ENCODE data around the gene GPR146. TPM values are rescaled to one million over a fixed set of nuclear protein-coding genes. Genes with fewer than 3 reads are reported as not detected.

The GPR146 gene
- total and polyA plus RNA-seq, 10 donors: 3.9 to 19.2 (median 10.1) TPM

GRCh38 chr7:1065585-1066241, 21.4 kb downstream of the GPR146 start:
- no peak overlapping the region for H3K27ac ChIP-seq
- H3K4me3 ChIP-seq: peak overlapping the region in 4 of 8 donors; percentile 26 to 59 (median 28)
- intact Hi-C loops (cut with DNase I; ENCODE audit: low total_unique reads): loop anchor here (2.0 kb wide), 1 partner anchor 73 kb away; no protein-coding TSS in a partner anchor
- 10 to 15% (median 12%) methylated on average over 27 to 48 of the region's 48 CpGs for WGBS, 5 donors
- H3K27me3 ChIP-seq (replicated peaks in 1 of 7): peaks cover 0 to 35% (median 0%) of the 10 kb centered on the region in 7 donors
- H3K9me3 ChIP-seq: no peaks in the 10 kb centered on the region
- no peaks in the 10 kb centered on the region for H3K36me3 ChIP-seq
- DNase-seq: peak; percentile 93
- H3K4me1 ChIP-seq: peaks cover 12 to 46% (median 34%) of the 10 kb centered on the region in 6 donors
- peak; percentile 80 to 96 (median 95) for TF ChIP-seq CTCF (IDR thresholded peaks at IDR 0.05 in 8 of 11, conservative IDR thresholded peaks at IDR 0.05 in 3 of 11)
- TF ChIP-seq POLR2A (IDR thresholded peaks at IDR 0.05): no peak
- peak; percentile 44 to 74 (median 67) for TF ChIP-seq POLR2AphosphoS5 (IDR thresholded peaks at IDR 0.05)

- 78 to 89% (median 81%) methylated on average over 16 to 21 of the region's 21 CpGs for WGBS, 5 donors
- Histone ChIP-seq H3K9me3 (no peaks in the 10 kb centered on the region), H3K4me3 (no peak overlapping the region), H3K27me3 (replicated peaks in 1 of 7) (peaks cover 0 to 30% (median 0%) of the 10 kb centered on the region in 7 donors), H3K27ac (no peak overlapping the region), H3K36me3 (no peaks in the 10 kb centered on the region), H3K4me1 (peaks cover 9 to 41% (median 29%) of the 10 kb centered on the region in 6 donors)
- intact Hi-C loops (cut with DNase I; ENCODE audit: low total_unique reads): no loop called here
- no peak for TF ChIP-seq POLR2A (IDR thresholded peaks at IDR 0.05)
- TF ChIP-seq POLR2AphosphoS5 (IDR thresholded peaks at IDR 0.05): no peak
- no peak for TF ChIP-seq CTCF (IDR thresholded peaks at IDR 0.05 in 8 of 11, conservative IDR thresholded peaks at IDR 0.05 in 3 of 11)
- no peak for DNase-seq
Observed at GRCh38 chr7:1066242-1066588, 21.9 kb downstream of the GPR146 start.

- peaks cover 0 to 29% (median 0%) of the 10 kb centered on the region in 7 donors for H3K27me3 ChIP-seq (replicated peaks in 1 of 7)
- no peaks in the 10 kb centered on the region for H3K9me3 ChIP-seq
- peaks cover 9 to 25% (median 20%) of the 10 kb centered on the region in 6 donors for H3K4me1 ChIP-seq
- intact Hi-C loops (cut with DNase I; ENCODE audit: low total_unique reads): no loop called here
- no peak for TF ChIP-seq POLR2A (IDR thresholded peaks at IDR 0.05)
- TF ChIP-seq POLR2AphosphoS5 (IDR thresholded peaks at IDR 0.05): no peak
- no peak for TF ChIP-seq CTCF (IDR thresholded peaks at IDR 0.05 in 8 of 11, conservative IDR thresholded peaks at IDR 0.05 in 3 of 11)
- no peak overlapping the region for H3K4me3 ChIP-seq
- WGBS, 5 donors: 82 to 90% (median 89%) methylated on average over 12 to 14 of the region's 14 CpGs
- DNase-seq: no peak
- H3K27ac ChIP-seq: no peak overlapping the region
- H3K36me3 ChIP-seq: no peaks in the 10 kb centered on the region
Observed at GRCh38 chr7:1068013-1068412, 23.7 kb downstream of the GPR146 start.

- no peaks in the 10 kb centered on the region for H3K9me3 ChIP-seq
- TF ChIP-seq CTCF (IDR thresholded peaks at IDR 0.05 in 8 of 11, conservative IDR thresholded peaks at IDR 0.05 in 3 of 11): no peak
- TF ChIP-seq POLR2A (IDR thresholded peaks at IDR 0.05): no peak
- TF ChIP-seq POLR2AphosphoS5 (IDR thresholded peaks at IDR 0.05): no peak
- 81 to 94% (median 88%) methylated on average over 8 to 11 of the region's 11 CpGs for WGBS, 5 donors
Observed at GRCh38 chr7:1068619-1069018, 24.3 kb downstream of the GPR146 start.

More at GRCh38 chr7:1068619-1069018, 24.3 kb downstream of the GPR146 start:
- H3K27me3 ChIP-seq (replicated peaks in 1 of 7): peaks cover 0 to 29% (median 0%) of the 10 kb centered on the region in 7 donors
- DNase-seq: no peak
- peaks cover 9 to 28% (median 20%) of the 10 kb centered on the region in 6 donors for H3K4me1 ChIP-seq
- no peak overlapping the region for H3K4me3 ChIP-seq
- no peak overlapping the region for H3K27ac ChIP-seq
- intact Hi-C loops (cut with DNase I; ENCODE audit: low total_unique reads): no loop called here
- no peaks in the 10 kb centered on the region for H3K36me3 ChIP-seq
